Endothelial cell of umbilical vein (primary cell): ENCODE data around the gene TMIGD2. TPM values are rescaled to one million over a fixed set of nuclear protein-coding genes. Genes with fewer than 3 reads are reported as not detected.

ENCODE experiments used
- BruUV-seq: library from RNA; stranded (reverse); fragments of 400-500 nt; replicated peaks from 2 replicates; lab custom pipeline; 2021; lab: Mats Ljungman, UMichigan
- CTCF ChIA-PET: fragments of 300-600, 350-600 bp; sonication (Branson Sonifier 250); formaldehyde crosslinking; loops from one replicate; lab custom pipeline; 2021; ENCODE audit warnings: antibody characterized with exemption, inconsistent platforms; lab: Charles Lee
- POLR2A ChIA-PET: fragments of 300-600, 350-600 bp; sonication (Branson Sonifier 250); formaldehyde crosslinking; loops from one replicate; lab custom pipeline; 2021; ENCODE audit warnings: antibody characterized with exemption, inconsistent platforms; lab: Charles Lee
- DNase-seq: peaks from one replicate; pipeline ENCODE4 v3.0.0-alpha.2; 2011; ENCODE audit warnings: low read depth, low spot score
- FAIRE-seq: peaks from 2 replicates; lab custom pipeline; 2011; peaks lifted over from hg19 to GRCh38; lab: Jason Lieb, UNC
- H2AFZ ChIP-seq: 2 replicates; pipeline ENCODE4 v1.6.0; 2012; ENCODE audit warnings: low read depth, low read length, control low read depth, inconsistent platforms
- H3K27ac ChIP-seq: 2 replicates; pipeline ENCODE4 v1.5.1; 2011; ENCODE audit warnings: low read depth, mild to moderate bottlenecking, control low read depth, low read length, moderate library complexity; ENCODE audit not compliant: insufficient read depth
- H3K27me3 ChIP-seq, 2 experiments: 2 replicates each; pipeline versions ENCODE4 v1.6.0 to v1.6.1; 2011; ENCODE audit warnings: low read length in 2 of 2, mixed read lengths in 1 of 2; ENCODE audit not compliant: control insufficient read depth in 2 of 2, insufficient read depth in 2 of 2
- H3K36me3 ChIP-seq, 2 experiments: 2 replicates in 1 of 2; 3 replicates in 1 of 2; pipeline ENCODE4 v1.5.1; 2011; ENCODE audit warnings: low read length in 2 of 2, mild to moderate bottlenecking in 1 of 2, moderate library complexity in 1 of 2; ENCODE audit not compliant: control insufficient read depth in 2 of 2, insufficient read depth in 2 of 2; ENCODE audit errors: extremely low read depth in 1 of 2
- H3K4me1 ChIP-seq: 3 replicates; pipeline ENCODE4 v1.5.1; 2011; ENCODE audit warnings: mild to moderate bottlenecking, low read length; ENCODE audit not compliant: control insufficient read depth, insufficient read depth; ENCODE audit errors: extremely low read depth
- H3K4me2 ChIP-seq: 2 replicates; pipeline ENCODE4 v1.6.1; 2011; ENCODE audit warnings: low read length, control low read depth, mixed read lengths; ENCODE audit not compliant: insufficient read depth
- H3K4me3 ChIP-seq, 3 experiments: fragments of 200-600 bp in 1 of 3; sonication (generic), shearing (Covaris generic) in 1 of 3; replicated peaks in 1 of 3; 2 replicates each; pipeline ENCODE4 v1.5.1; 2011 to 2016; ENCODE audit warnings: control low read depth in 3 of 3, low read length in 3 of 3, mild to moderate bottlenecking in 2 of 3, inconsistent platforms in 1 of 3, low read depth in 1 of 3, moderate library complexity in 1 of 3; ENCODE audit not compliant: insufficient read depth in 1 of 3
- H3K79me2 ChIP-seq: 2 replicates; pipeline ENCODE4 v1.6.0; 2012; ENCODE audit warnings: low read length, inconsistent platforms; ENCODE audit not compliant: control insufficient read depth, insufficient read depth
- H3K9ac ChIP-seq: replicated peaks from 2 replicates; pipeline ENCODE3; 2011; ENCODE audit warnings: low read length, control low read depth; ENCODE audit not compliant: insufficient read depth; ENCODE audit errors: extremely low read depth
- H3K9me1 ChIP-seq: replicated peaks from 3 replicates; pipeline ENCODE4 v1.6.0; 2011; ENCODE audit warnings: mild to moderate bottlenecking, low read length; ENCODE audit not compliant: control insufficient read depth, insufficient read depth; ENCODE audit errors: extremely low read depth
- H3K9me3 ChIP-seq: replicated peaks from 2 replicates; pipeline ENCODE4 v1.5.1; 2012; ENCODE audit warnings: low read length, inconsistent platforms; ENCODE audit not compliant: control insufficient read depth, insufficient read depth
- H4K20me1 ChIP-seq: replicated peaks from 2 replicates; pipeline ENCODE3; 2011; ENCODE audit warnings: mild to moderate bottlenecking, low read length; ENCODE audit not compliant: control insufficient read depth, insufficient read depth; ENCODE audit errors: extremely low read depth
- CTCF ChIP-seq, 2 donors: IDR thresholded peaks; 1 replicate in 1 of 2; 2 replicates in 1 of 2; pipeline ENCODE4 v1.5.1; 2011; ENCODE audit warnings: low read length in 2 of 2, mild to moderate bottlenecking in 2 of 2, moderate library complexity in 2 of 2, control low read depth in 1 of 2, inconsistent platforms in 1 of 2, low read depth in 1 of 2; ENCODE audit not compliant: insufficient read depth in 1 of 2; ENCODE audit errors: extremely low read depth in 1 of 2
- EZH2 ChIP-seq: IDR thresholded peaks from 2 replicates; pipeline ENCODE4 v1.6.1; 2012; ENCODE audit warnings: borderline replicate concordance, low read depth, mild to moderate bottlenecking, moderate library complexity, low read length, inconsistent platforms; ENCODE audit not compliant: severe bottlenecking
- FOS ChIP-seq: IDR thresholded peaks from 2 replicates; pipeline ENCODE4 v1.6.1; 2011; ENCODE audit warnings: mild to moderate bottlenecking, low read length, moderate library complexity, borderline replicate concordance; ENCODE audit not compliant: insufficient read depth
- GATA2 ChIP-seq: IDR thresholded peaks from 2 replicates; pipeline ENCODE4 v1.7.0; 2011; ENCODE audit warnings: low read depth, mild to moderate bottlenecking, moderate library complexity, mixed read lengths, low read length; ENCODE audit not compliant: insufficient read length, insufficient read depth
- JUN ChIP-seq: IDR thresholded peaks from 2 replicates; pipeline ENCODE4 v1.6.1; 2011; ENCODE audit warnings: borderline replicate concordance, low read depth; ENCODE audit not compliant: insufficient read length, insufficient read depth
- MAX ChIP-seq: IDR thresholded peaks from 2 replicates; pipeline ENCODE4 v1.6.1; 2011; ENCODE audit not compliant: insufficient read depth, insufficient read length
- MYC ChIP-seq: IDR thresholded peaks from one replicate; pipeline ENCODE4 v1.6.1; 2011; ENCODE audit warnings: mild to moderate bottlenecking, low read depth, low read length
- POLR2A ChIP-seq: IDR thresholded peaks from 2 replicates; pipeline ENCODE4 v1.6.1; 2012; ENCODE audit warnings: low read depth, mild to moderate bottlenecking, control low read depth, low read length
- POLR2AphosphoS5 ChIP-seq: IDR thresholded peaks from 2 replicates; pipeline ENCODE4 v1.6.1; 2012; ENCODE audit warnings: low read depth, mild to moderate bottlenecking, control low read depth, low read length, moderate library complexity; ENCODE audit not compliant: insufficient read depth
- dilution Hi-C: fragments of 300-500 bp; cut with MboI; formaldehyde crosslinking; loops from one replicate; pipeline ENCODE4 v1.15.0; 2019; ENCODE audit warnings: low sequenced_read_pairs; ENCODE audit not compliant: extremely low pct_ligation_motif_present
- intact Hi-C: fragments of 100-400 bp; cut with micrococcal nuclease; formaldehyde crosslinking; loops from one replicate; pipeline ENCODE4 v1.10.0; 2022
- polyA plus RNA-seq, 4 experiments: library from polyadenylated mRNA; depleted of rRNA in 3 of 4; stranded (reverse) in 3 of 4; unstranded in 1 of 4; fragments of >200 nt; gene quantifications; 2 replicates each; pipeline versions ENCODE4 v1.2.1 to v1.2.3, GENCODE V29; 2011 to 2012; ENCODE audit warnings: missing spikeins in 1 of 4
- total RNA-seq: library from RNA; stranded (reverse); gene quantifications from 2 replicates; pipeline ENCODE4 v1.2.3, GENCODE V29; 2021

Gene TMIGD2
- total and polyA plus RNA-seq, 2 donors (not counting 3 experiments of a cell fraction or from before 2014, with no cell fraction given), result not detected

DNA sequence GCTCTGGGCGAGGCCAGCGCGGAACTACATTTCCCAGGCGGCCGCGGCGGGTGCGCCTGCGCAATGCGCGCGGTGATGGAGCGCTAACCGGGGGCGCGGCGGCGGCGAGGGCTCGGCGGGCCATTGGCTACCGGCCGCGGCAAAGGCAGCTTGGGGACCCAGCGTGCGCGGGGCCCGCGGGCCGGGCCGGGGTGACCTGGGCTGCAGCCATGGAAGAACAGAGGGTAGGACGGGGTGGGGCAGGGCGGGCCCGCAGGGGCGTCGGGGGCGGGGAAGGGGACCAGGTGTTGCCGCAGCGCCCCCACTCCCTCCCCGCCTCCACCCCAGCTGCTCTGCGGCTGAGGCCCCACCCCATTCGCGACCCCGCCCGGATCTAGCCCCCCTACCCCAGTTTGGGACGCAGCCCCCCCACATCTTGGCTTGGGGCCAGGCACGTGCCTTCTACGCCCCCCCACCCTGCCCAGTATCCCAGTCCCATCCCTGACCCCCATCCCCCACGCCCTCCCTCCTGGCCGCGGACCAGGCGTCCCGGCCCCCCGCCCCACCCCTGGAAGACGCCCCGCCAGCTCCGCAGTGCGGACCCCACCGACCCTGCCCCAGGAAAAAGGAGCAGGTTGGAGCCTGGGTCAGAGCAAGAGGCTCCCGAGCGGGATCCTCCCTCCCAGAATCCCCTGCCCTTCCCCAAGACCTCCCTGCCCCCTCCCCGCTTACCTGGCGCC is 2.5 kb upstream of the TMIGD2 start, which contains the start of gene FSD1:
Gene FSD1, plus strand, starts transcription at position 61 of the 719 bp plus-strand sequence. Its CDS starts 149 bp downstream, at position 210.
- TF ChIP-seq MYC, result no peak
- Histone ChIP-seq H3K9me3 (no peaks in the 10 kb centered on the region), H2AFZ (peak within 1 kb of the TSS; percentile 49), H3K36me3 (peaks cover 0 to 3% of the 10 kb centered on the region in 2 experiments), H3K9me1 (no peaks in the 10 kb centered on the region), H4K20me1 (no peaks in the 10 kb centered on the region), H3K27me3 (no peaks in the 10 kb centered on the region), H3K4me3 (peak within 1 kb of the TSS in 2 of 3 experiments; percentile 40 to 66), H3K27ac (no peak within 1 kb of the TSS), H3K9ac (no peak within 1 kb of the TSS), H3K4me2 (peak within 1 kb of the TSS; percentile 17), H3K4me1 (no peaks in the 10 kb centered on the region), H3K79me2 (no peaks in the 10 kb centered on the region)
- intact Hi-C loops, result no loop called here
- DNase-seq (peak; percentile 47), FAIRE-seq (peak; percentile 63)
- dilution Hi-C loops, result no loop called here
- no TSS peak for BruUV-seq
- ChIA-PET CTCF (interaction anchor here (0.6 to 1.0 kb wide), 2 partner anchors 26 to 48 kb away, joined by 3 to 4 read pairs; no protein-coding TSS in a partner anchor), POLR2A (no interaction called here)

DNA sequence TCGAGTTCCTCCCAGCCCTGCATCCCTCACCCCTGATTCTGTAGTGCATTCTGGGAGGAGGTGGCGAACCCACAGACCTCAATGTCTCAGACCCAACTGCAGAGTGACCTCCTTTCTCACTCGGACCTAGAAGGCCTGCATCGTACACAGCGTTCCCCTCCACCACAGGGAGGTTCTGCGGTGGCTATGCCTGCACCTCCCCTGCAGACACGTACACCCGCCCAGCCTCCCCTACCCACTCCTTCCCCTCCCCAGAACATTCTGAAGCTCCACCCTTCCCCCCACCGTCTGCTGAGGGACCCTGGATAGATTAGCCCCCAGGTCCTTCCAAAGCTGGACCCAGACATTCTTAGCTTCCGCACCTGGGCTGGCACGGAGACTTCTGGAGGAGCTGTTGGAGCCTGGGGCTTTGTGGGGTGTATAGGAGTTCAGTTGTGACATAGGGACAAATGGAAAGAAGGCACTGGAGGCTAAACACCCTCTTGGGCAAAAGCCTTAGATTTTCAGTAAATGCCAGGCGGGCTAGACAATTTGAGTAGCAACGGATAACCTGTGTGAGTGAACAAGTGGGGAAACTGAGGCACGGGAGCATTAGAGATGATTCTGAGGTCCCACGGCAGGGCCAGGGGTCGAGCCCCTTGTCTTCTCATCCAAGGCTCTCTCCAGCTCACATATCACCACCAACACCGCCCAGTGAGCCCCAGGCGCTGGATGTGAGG is 1.8 kb upstream of the TMIGD2 start:
- dilution Hi-C loops, result no loop called here
- intact Hi-C loops, result no loop called here
- POLR2A ChIA-PET, result no interaction called here
- no peaks in the 10 kb centered on the region for H3K4me1 ChIP-seq
- H3K9me3 ChIP-seq, result no peaks in the 10 kb centered on the region
- H3K79me2 ChIP-seq, result no peaks in the 10 kb centered on the region
- H3K9me1 ChIP-seq, result no peaks in the 10 kb centered on the region
- FAIRE-seq (peak; percentile 24), DNase-seq (no peak)
- no peak overlapping the region for H3K4me3 ChIP-seq
- BruUV-seq, result no TSS peak
- CTCF ChIA-PET, result interaction anchor here (1.0 kb wide), 1 partner anchor 48 kb away, joined by 4 read pairs; no protein-coding TSS in a partner anchor
- TF ChIP-seq POLR2AphosphoS5 (no peak), GATA2 (no peak), FOS (no peak), POLR2A (no peak), MAX (no peak), MYC (no peak), EZH2 (no peak), CTCF (IDR thresholded peaks at IDR 0.05; ENCODE audit: extremely low read depth in 1 of 2, insufficient read depth in 1 of 2, low read depth in 1 of 2, low read length in 2 of 2) (no peak), JUN (no peak)
- peak overlapping the region; percentile 17 for H3K4me2 ChIP-seq
- peaks cover 0 to 3% of the 10 kb centered on the region in 2 experiments for H3K36me3 ChIP-seq
- no peak overlapping the region for H3K27ac ChIP-seq
- H3K27me3 ChIP-seq, result no peaks in the 10 kb centered on the region
- H4K20me1 ChIP-seq, result no peaks in the 10 kb centered on the region
- no peak overlapping the region for H3K9ac ChIP-seq
- H2AFZ ChIP-seq, result peak overlapping the region; percentile 8
